HepG2 (cell line): Measurements from ENCODE around the gene CHEK2. TPM values are rescaled to one million over a fixed set of nuclear protein-coding genes. Genes with fewer than 3 reads are reported as not detected.
A peak's percentile ranks its signal among the peaks of the same experiment; 100 is the strongest.

Experiments used
- ATAC-seq: fragments of 200-7000 bp; cut with Tn5 transposase; 3 replicates; pipeline ENCODE4 v1.9.1; 2020; ENCODE audit warnings: mild to moderate bottlenecking, moderate library complexity
- BruUV-seq: library from RNA; stranded (reverse); fragments of 400-500 nt; replicated peaks from 2 replicates; lab custom pipeline; 2021; lab: Mats Ljungman, UMichigan
- CTCF ChIA-PET: fragments of 300-600 bp; formaldehyde crosslinking; extraction: SDS; loops from one replicate; lab custom pipeline; 2021; ENCODE audit warnings: low total read pairs, inconsistent platforms, low intra/inter-chr PET ratio; lab: Yijun Ruan, JAX
- POLR2A ChIA-PET: fragments of 350-600 bp; sonication (Branson Sonifier 250); formaldehyde crosslinking; loops from one replicate; lab custom pipeline; 2020; ENCODE audit warnings: antibody characterized with exemption, inconsistent platforms; lab: Yijun Ruan, JAX
- DNase-seq: peaks from one replicate; pipeline ENCODE4 v3.0.0-alpha.2; 2015; ENCODE audit warnings: low spot score
- FAIRE-seq: peaks from 3 replicates; lab custom pipeline; 2011; peaks lifted over from hg19 to GRCh38; lab: Jason Lieb, UNC
- H2AFZ ChIP-seq: one replicate; pipeline ENCODE4 v1.6.1; 2011; ENCODE audit warnings: low read length, inconsistent platforms
- H3K27ac ChIP-seq: fragments of 300-600 bp; 3 replicates; pipeline ENCODE4 v1.8.0; 2011; ENCODE audit warnings: mixed run types, mild to moderate bottlenecking, mixed read lengths, low read length, inconsistent platforms; ENCODE audit not compliant: insufficient read depth; ENCODE audit errors: extremely low read length
- H3K27me3 ChIP-seq, 2 experiments: fragments of 200-600 bp in 1 of 2; 2 replicates in 1 of 2; 3 replicates in 1 of 2; pipeline versions ENCODE4 v1.6.0 to v1.8.0; 2011; ENCODE audit warnings: low read length in 2 of 2, mild to moderate bottlenecking in 2 of 2, moderate library complexity in 2 of 2, inconsistent platforms in 1 of 2; ENCODE audit not compliant: insufficient read depth in 2 of 2, control insufficient read depth in 1 of 2
- H3K36me3 ChIP-seq, 2 experiments: fragments of 200-600 bp in 1 of 2; replicated peaks in 1 of 2; 2 replicates in 1 of 2; 3 replicates in 1 of 2; pipeline versions ENCODE4 v1.5.1 to v1.8.0; 2011; ENCODE audit warnings: low read length in 2 of 2, inconsistent platforms in 1 of 2; ENCODE audit not compliant: insufficient read depth in 2 of 2, control insufficient read depth in 1 of 2
- H3K4me1 ChIP-seq: 2 replicates; pipeline ENCODE4 v1.5.1; 2012; ENCODE audit warnings: low read length, inconsistent platforms; ENCODE audit not compliant: insufficient read depth
- H3K4me2 ChIP-seq: 2 replicates; pipeline ENCODE4 v1.6.0; 2011; ENCODE audit warnings: low read depth, low read length, inconsistent platforms
- H3K4me3 ChIP-seq, 3 experiments: fragments of 200-600 bp in 1 of 3; sonication (generic), shearing (Covaris generic) in 1 of 3; replicated peaks in 1 of 3; 2 replicates each; pipeline ENCODE4 v1.5.1; 2011 to 2016; ENCODE audit warnings: low read length in 3 of 3, inconsistent platforms in 2 of 3, low read depth in 2 of 3, mild to moderate bottlenecking in 2 of 3, control low read depth in 1 of 3, mixed read lengths in 1 of 3; ENCODE audit not compliant: insufficient read depth in 1 of 3
- H3K79me2 ChIP-seq: one replicate; pipeline ENCODE4 v1.6.1; 2011; ENCODE audit warnings: low read length, inconsistent platforms; ENCODE audit not compliant: insufficient read depth
- H3K9ac ChIP-seq: 2 replicates; pipeline ENCODE4 v1.6.0; 2011; ENCODE audit warnings: mild to moderate bottlenecking, low read depth, low read length, inconsistent platforms; ENCODE audit not compliant: insufficient read depth
- H3K9me3 ChIP-seq: 2 replicates; pipeline ENCODE4 v1.5.1; 2012; ENCODE audit warnings: mild to moderate bottlenecking, low read length
- H4K20me1 ChIP-seq: 2 replicates; pipeline ENCODE4 v1.6.0; 2011; ENCODE audit warnings: inconsistent platforms, mild to moderate bottlenecking, low read length, moderate library complexity; ENCODE audit not compliant: insufficient read depth
- CTCF ChIP-seq: sonication (generic); formaldehyde crosslinking; IDR thresholded peaks from 2 replicates; pipeline ENCODE4 v1.5.0; 2020; ENCODE audit warnings: mild to moderate bottlenecking, missing genetic modification reagents, moderate library complexity
- FOXM1 ChIP-seq: sonication (generic); formaldehyde crosslinking; IDR thresholded peaks from 2 replicates; pipeline ENCODE4 v1.5.0; 2020; ENCODE audit warnings: missing genetic modification reagents
- GLMP ChIP-seq: sonication (generic); formaldehyde crosslinking; IDR thresholded peaks from 2 replicates; pipeline ENCODE4 v1.9.0; 2021; ENCODE audit warnings: missing genetic modification reagents, mild to moderate bottlenecking, borderline replicate concordance
- ZBTB1 ChIP-seq: sonication (generic); formaldehyde crosslinking; IDR thresholded peaks from 2 replicates; pipeline ENCODE4 v1.4.0; 2020; ENCODE audit warnings: missing genetic modification reagents, borderline replicate concordance
- ZMAT3 ChIP-seq: sonication (generic); formaldehyde crosslinking; conservative IDR thresholded peaks from 2 replicates; pipeline ENCODE4 v1.7.0; 2021; ENCODE audit warnings: missing genetic modification reagents
- ZMYM3 ChIP-seq: sonication (generic); formaldehyde crosslinking; IDR thresholded peaks from 2 replicates; pipeline ENCODE4 v1.5.1; 2020; ENCODE audit warnings: mild to moderate bottlenecking, missing genetic modification reagents
- ZNF121 ChIP-seq: sonication (generic); formaldehyde crosslinking; IDR thresholded peaks from 2 replicates; pipeline ENCODE4 v1.5.0; 2020; ENCODE audit warnings: mild to moderate bottlenecking, missing genetic modification reagents
- ZNF672 ChIP-seq: sonication (generic); formaldehyde crosslinking; IDR thresholded peaks from 2 replicates; pipeline ENCODE4 v1.8.1; 2022; ENCODE audit warnings: missing genetic modification reagents
- ZNF720 ChIP-seq: sonication (generic); formaldehyde crosslinking; IDR thresholded peaks from 2 replicates; pipeline ENCODE4 v1.4.0; 2020; ENCODE audit warnings: missing genetic modification reagents
- ZUFSP ChIP-seq: sonication (generic); formaldehyde crosslinking; IDR thresholded peaks from 2 replicates; pipeline ENCODE4 v1.9.0; 2021; ENCODE audit warnings: missing genetic modification reagents, mild to moderate bottlenecking, borderline replicate concordance
- WGBS: methylation state at CpG from one replicate; pipeline ENCODE4 v1.1.6; 2017; ENCODE audit warnings: low lambda C conversion rate; 5-methylcytosine and 5-hydroxymethylcytosine counted together
- in situ Hi-C: cut with HindIII; loops from 2 replicates; pipeline ENCODE4 v1.10.0; 2017; ENCODE audit warnings: low pct_unique_long_range_greater_than_20kb; ENCODE audit not compliant: extremely low pct_ligation_motif_present
- intact Hi-C: fragments of 100-400 bp; cut with micrococcal nuclease; formaldehyde crosslinking; loops from one replicate; pipeline ENCODE4 v1.10.0; 2022; ENCODE audit not compliant: unreplicated experiment
- polyA plus RNA-seq, 8 experiments: library from polyadenylated mRNA; depleted of rRNA in 3 of 8; stranded (reverse) in 7 of 8; unstranded in 1 of 8; fragments of >200 nt; fragmentation: Illumina TruSeq in 4 of 8; extraction: Trizol in 4 of 8; gene quantifications; 2 replicates each; pipeline versions ENCODE4 v1.2.1 to v1.2.3, GENCODE V29; 2011 to 2016; ENCODE audit warnings: low read depth in 4 of 8, missing spikeins in 1 of 8, mixed read lengths in 1 of 8; ENCODE audit not compliant: insufficient read depth in 1 of 8
- total RNA-seq, 5 experiments: library from RNA; depleted of rRNA; stranded (reverse); fragments of >200 nt; fragmentation: Illumina TruSeq; extraction: Trizol; gene quantifications; 2 replicates each; pipeline ENCODE4 v1.2.3, GENCODE V29; 2016; ENCODE audit warnings: low read depth in 1 of 5
- TF ChIP-seq, protein P1 (sequence below), 2 experiments: sonication (generic) in 1 of 2; formaldehyde crosslinking in 1 of 2; IDR thresholded peaks; 2 replicates each; pipeline versions ENCODE4 v1.6.1 to v1.9.0; 2014 to 2022; ENCODE audit warnings: antibody characterized with exemption in 1 of 2, borderline replicate concordance in 1 of 2, inconsistent platforms in 1 of 2, low read depth in 1 of 2, missing genetic modification reagents in 1 of 2

CHEK2 gene
- total and polyA plus RNA-seq, 2 of the 13 experiments (the other 11 are each of a cell fraction or from before 2014, with no cell fraction given) = 27.0 to 40.5 TPM

DNA sequence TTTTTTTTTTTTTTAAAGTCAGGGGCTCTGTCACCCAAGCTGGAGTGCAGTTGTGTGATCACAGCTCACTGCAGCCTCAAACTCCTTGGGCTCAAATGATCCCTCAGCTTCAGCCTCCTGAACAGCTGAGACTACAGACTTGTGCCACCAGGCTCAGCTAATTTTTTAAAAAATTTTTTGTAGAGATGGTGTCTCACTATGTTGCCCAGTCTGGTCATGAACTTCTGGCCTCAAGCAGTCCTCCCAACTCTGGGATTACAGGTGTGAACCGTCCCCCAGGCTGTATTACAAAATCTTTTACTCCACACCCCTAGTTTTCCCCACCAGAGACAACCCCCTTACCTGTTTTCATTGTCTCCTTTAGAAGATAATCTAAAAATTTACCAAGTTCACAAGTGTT, 32.8 kb upstream of the CHEK2 start:
- DNase-seq (no peak), ATAC-seq (no peak), FAIRE-seq (no peak)
- no peak overlapping the region for H3K27ac ChIP-seq
- H3K36me3 ChIP-seq = peaks cover 0 to 26% of the 10 kb centered on the region in 2 experiments; a peak in 3 of 5 replicates
- no peak overlapping the region for H2AFZ ChIP-seq
- H3K9ac ChIP-seq = peak overlapping the region; percentile 39; the same call in 1 of the 2 replicates
- H3K4me2 ChIP-seq = peak overlapping the region; percentile 82; the same call in 1 of the 2 replicates
- 90% methylated on average over 1 of the region's 1 CpG for WGBS
- H3K9me3 ChIP-seq = no peaks in the 10 kb centered on the region
- in situ Hi-C loops = no loop called here
- TF ChIP-seq ZNF121 (CRISPR knock-in tag) (peak; percentile 84), ZNF720 (CRISPR knock-in tag) (no peak), ZMAT3 (CRISPR knock-in tag) (no peak), ZBTB1 (CRISPR knock-in tag) (no peak), FOXM1 (no peak), GLMP (CRISPR knock-in tag) (no peak), ZMYM3 (CRISPR knock-in tag) (0 out of 2 replicates have a peak, but pooled peaks have one; percentile 4), ZUFSP (no peak), ZNF672 (no peak), CTCF (CRISPR knock-in tag) (no peak)
- TF ChIP-seq, protein P1, sequence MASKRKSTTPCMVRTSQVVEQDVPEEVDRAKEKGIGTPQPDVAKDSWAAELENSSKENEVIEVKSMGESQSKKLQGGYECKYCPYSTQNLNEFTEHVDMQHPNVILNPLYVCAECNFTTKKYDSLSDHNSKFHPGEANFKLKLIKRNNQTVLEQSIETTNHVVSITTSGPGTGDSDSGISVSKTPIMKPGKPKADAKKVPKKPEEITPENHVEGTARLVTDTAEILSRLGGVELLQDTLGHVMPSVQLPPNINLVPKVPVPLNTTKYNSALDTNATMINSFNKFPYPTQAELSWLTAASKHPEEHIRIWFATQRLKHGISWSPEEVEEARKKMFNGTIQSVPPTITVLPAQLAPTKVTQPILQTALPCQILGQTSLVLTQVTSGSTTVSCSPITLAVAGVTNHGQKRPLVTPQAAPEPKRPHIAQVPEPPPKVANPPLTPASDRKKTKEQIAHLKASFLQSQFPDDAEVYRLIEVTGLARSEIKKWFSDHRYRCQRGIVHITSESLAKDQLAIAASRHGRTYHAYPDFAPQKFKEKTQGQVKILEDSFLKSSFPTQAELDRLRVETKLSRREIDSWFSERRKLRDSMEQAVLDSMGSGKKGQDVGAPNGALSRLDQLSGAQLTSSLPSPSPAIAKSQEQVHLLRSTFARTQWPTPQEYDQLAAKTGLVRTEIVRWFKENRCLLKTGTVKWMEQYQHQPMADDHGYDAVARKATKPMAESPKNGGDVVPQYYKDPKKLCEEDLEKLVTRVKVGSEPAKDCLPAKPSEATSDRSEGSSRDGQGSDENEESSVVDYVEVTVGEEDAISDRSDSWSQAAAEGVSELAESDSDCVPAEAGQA (IDR thresholded peaks at IDR 0.05; ENCODE audit: low read depth) = no peak
- TF ChIP-seq, protein P1 (CRISPR knock-in tag; IDR thresholded peaks at IDR 0.05; ENCODE audit: borderline replicate concordance) = no peak
- no peaks in the 10 kb centered on the region; a peak in 1 of 5 replicates for H3K27me3 ChIP-seq
- intact Hi-C loops = no loop called here
- H3K79me2 ChIP-seq = peaks cover 57% of the 10 kb centered on the region
- ChIA-PET CTCF (no interaction called here), POLR2A (interaction anchor here (0.7 to 4.5 kb wide), 6 partner anchors 10 to 204 kb away, joined by 3 to 59 read pairs (median 5); partner anchors contain the start of gene TTC28)
- BruUV-seq = no TSS peak
- H3K4me3 ChIP-seq = no peak overlapping the region
- peaks cover 84% of the 10 kb centered on the region for H3K4me1 ChIP-seq
- H4K20me1 ChIP-seq = no peaks in the 10 kb centered on the region
